ENCODE data around the gene ANKZF1.

ANKZF1 gene

GRCh38 chr2:219261024-219261855, 31.6 kb downstream of the ANKZF1 start:
- ATAC-seq, result no peak; the same call in 1 of the 3 replicates
- TF ChIP-seq PATZ1 (CRISPR knock-in tag; IDR thresholded peaks at IDR 0.05; ENCODE audit: borderline replicate concordance), result no peak
- no peak for TF ChIP-seq TOX (CRISPR knock-in tag; IDR thresholded peaks at IDR 0.05; ENCODE audit: borderline replicate concordance)
- TF ChIP-seq ZFP30 (CRISPR knock-in tag; IDR thresholded peaks at IDR 0.05), result no peak
- no peak for TF ChIP-seq CSDC2 (CRISPR knock-in tag; IDR thresholded peaks at IDR 0.05)
- TF ChIP-seq ISL1 (CRISPR knock-in tag; IDR thresholded peaks at IDR 0.05), result no peak
- TF ChIP-seq BACH2 (CRISPR knock-in tag; IDR thresholded peaks at IDR 0.05; ENCODE audit: borderline replicate concordance), result no peak
- TF ChIP-seq RARB (CRISPR knock-in tag; IDR thresholded peaks at IDR 0.05), result no peak
- no peak for TF ChIP-seq ZC3H10 (CRISPR knock-in tag; IDR thresholded peaks at IDR 0.05)

GRCh38 chr2:219266232-219266631, 36.6 kb downstream of the ANKZF1 start:
- ATAC-seq, result no peak
- no peak for TF ChIP-seq CSRNP3 (CRISPR knock-in tag; IDR thresholded peaks at IDR 0.05)
- TF ChIP-seq TSHZ2 (CRISPR knock-in tag; IDR thresholded peaks at IDR 0.05), result no peak
- TF ChIP-seq ZNF8 (CRISPR knock-in tag; IDR thresholded peaks at IDR 0.05), result no peak
- TF ChIP-seq CREB5 (CRISPR knock-in tag; IDR thresholded peaks at IDR 0.05; ENCODE audit: low read depth), result no peak
- no peak for TF ChIP-seq ZFP30 (CRISPR knock-in tag; IDR thresholded peaks at IDR 0.05)
- TF ChIP-seq RARB (CRISPR knock-in tag; IDR thresholded peaks at IDR 0.05), result no peak
- no peak for TF ChIP-seq ZNF70 (CRISPR knock-in tag; IDR thresholded peaks at IDR 0.05)

GRCh38 chr2:219266886-219267285, 37.3 kb downstream of the ANKZF1 start:
- no peak for TF ChIP-seq ARNTL (CRISPR knock-in tag; IDR thresholded peaks at IDR 0.05; ENCODE audit: borderline replicate concordance, low read depth)
- no peak for TF ChIP-seq ZFP30 (CRISPR knock-in tag; IDR thresholded peaks at IDR 0.05)
- TF ChIP-seq RARB (CRISPR knock-in tag; IDR thresholded peaks at IDR 0.05), result no peak
- no peak for TF ChIP-seq OSR1 (CRISPR knock-in tag; IDR thresholded peaks at IDR 0.05)
- no peak for TF ChIP-seq POU6F1 (CRISPR knock-in tag; IDR thresholded peaks at IDR 0.05; ENCODE audit: borderline replicate concordance, low read depth)
- no peak for TF ChIP-seq ZFP3 (CRISPR knock-in tag; IDR thresholded peaks at IDR 0.05)
- TF ChIP-seq ZC3H10 (CRISPR knock-in tag; IDR thresholded peaks at IDR 0.05), result no peak
- no peak for TF ChIP-seq TSHZ2 (CRISPR knock-in tag; IDR thresholded peaks at IDR 0.05)
- no peak for TF ChIP-seq SNAI2 (CRISPR knock-in tag; IDR thresholded peaks at IDR 0.05)

More at GRCh38 chr2:219266886-219267285, 37.3 kb downstream of the ANKZF1 start:
- no peak for ATAC-seq

All from SK-N-SH treated with all-trans-retinoic acid at 6 μM for 48 hours (cell line).